K562 (cell line): ENCODE results near the gene NDOR1. TPM values are rescaled to one million over a fixed set of nuclear protein-coding genes. Genes with fewer than 3 reads are reported as not detected.
A peak's percentile ranks its signal among the peaks of the same experiment; 100 is the strongest.

Source experiments
- ATF2 ChIP-seq: sonication (generic); formaldehyde crosslinking; IDR thresholded peaks from 2 replicates; pipeline ENCODE4 v1.8.1; 2022; ENCODE audit warnings: missing genetic modification reagents
- CEBPB ChIP-seq: fragments of 450-650 bp; IDR thresholded peaks from 2 replicates; pipeline ENCODE4 v1.6.1; 2016; ENCODE audit warnings: missing genetic modification characterization, missing compliant biosample characterization
- EHMT2 ChIP-seq: fragments of 450-650 bp; IDR thresholded peaks from 2 replicates; pipeline ENCODE4 v1.6.1; 2018; ENCODE audit warnings: antibody characterized with exemption
- EZH2 ChIP-seq: IDR thresholded peaks from 2 replicates; pipeline ENCODE4 v1.6.1; 2012; ENCODE audit warnings: low read depth, mild to moderate bottlenecking, inconsistent platforms, low read length, borderline replicate concordance
- FOXJ2 ChIP-seq: fragments of 200-800 bp; sonication (Bioruptor generic); IDR thresholded peaks from 2 replicates; pipeline ENCODE4 v1.6.1; 2016; ENCODE audit warnings: missing genetic modification characterization, missing compliant biosample characterization
- HOMEZ ChIP-seq: fragments of 250-450 bp; sonication (Bioruptor Pico); IDR thresholded peaks from 2 replicates; pipeline ENCODE4 v1.4.0; 2020; ENCODE audit warnings: mild to moderate bottlenecking, moderate library complexity
- JUN ChIP-seq, 2 experiments: sonication (generic) in 1 of 2; formaldehyde crosslinking in 1 of 2; IDR thresholded peaks; 2 replicates each; pipeline versions ENCODE4 v1.6.1 to v1.8.0; 2012 to 2022; ENCODE audit warnings: borderline replicate concordance in 2 of 2, mild to moderate bottlenecking in 2 of 2, improper control_type of control experiment in 1 of 2, low read depth in 1 of 2, low read length in 1 of 2, missing genetic modification reagents in 1 of 2
- PBX2 ChIP-seq, 2 experiments: IDR thresholded peaks in 1 of 2; conservative IDR thresholded peaks in 1 of 2; 2 replicates each; pipeline ENCODE4 v1.6.1; 2016; ENCODE audit warnings: low read depth in 2 of 2, mild to moderate bottlenecking in 1 of 2, missing compliant biosample characterization in 1 of 2, missing genetic modification characterization in 1 of 2, moderate library complexity in 1 of 2
- POLR2A ChIP-seq: fragments of 450-650 bp; conservative IDR thresholded peaks from 2 replicates; pipeline ENCODE4 v1.6.1; 2016
- SAP30 ChIP-seq: fragments of 200-600 bp; sonication (generic); IDR thresholded peaks from 2 replicates; pipeline ENCODE4 v1.6.1; 2012; ENCODE audit warnings: borderline replicate concordance, low read depth, mild to moderate bottlenecking, moderate library complexity, low read length, control low read depth, inconsistent platforms; ENCODE audit not compliant: insufficient read depth, poor library complexity, severe bottlenecking
- SRF ChIP-seq, 2 experiments: fragments of 250-450, 450-650 bp in 1 of 2; sonication (Bioruptor Pico) in 1 of 2; sonication (generic) in 1 of 2; formaldehyde crosslinking; IDR thresholded peaks; 2 replicates each; pipeline versions ENCODE4 v1.5.0 to v1.5.1; 2020 to 2022; ENCODE audit warnings: mild to moderate bottlenecking in 1 of 2, missing genetic modification reagents in 1 of 2
- ZFX ChIP-seq: sonication (generic); formaldehyde crosslinking; IDR thresholded peaks from 2 replicates; pipeline ENCODE4 v1.8.0; 2022; ENCODE audit warnings: mild to moderate bottlenecking, missing genetic modification reagents, moderate library complexity
- ZNF174 ChIP-seq: fragments of 250-450 bp; sonication (Bioruptor Pico); IDR thresholded peaks from 2 replicates; pipeline ENCODE4 v1.4.0; 2020; ENCODE audit warnings: mild to moderate bottlenecking
- polyA plus RNA-seq, 8 experiments: library from polyadenylated mRNA; depleted of rRNA in 4 of 8; stranded (reverse) in 5 of 8; unstranded in 3 of 8; fragments of >200 nt; fragmentation: Nextera tagmentation in 2 of 8; fragmentation: Illumina TruSeq in 1 of 8; extraction: Ambion mirVana in 2 of 8; extraction: Trizol in 1 of 8; gene quantifications; 2 replicates each; pipeline versions ENCODE4 v1.2.1 to v1.2.3, GENCODE V29; 2011 to 2014; ENCODE audit warnings: inconsistent platforms in 1 of 8, missing spikeins in 1 of 8
- total RNA-seq, 7 experiments: library from RNA; depleted of rRNA in 6 of 7; stranded (reverse); fragments of >200 nt in 6 of 7; fragmentation: Illumina TruSeq in 2 of 7; extraction: Trizol in 2 of 7; gene quantifications; 2 replicates each; pipeline versions ENCODE4 v1.2.1 to v1.2.3, GENCODE V29; 2011 to 2021; ENCODE audit warnings: low replicate concordance in 1 of 7
- TF ChIP-seq, protein P1 (sequence below): fragments of 450-650 bp; IDR thresholded peaks from 2 replicates; pipeline ENCODE4 v1.6.1; 2017; ENCODE audit warnings: mild to moderate bottlenecking, moderate library complexity
- TF ChIP-seq, protein P2 (sequence below): fragments of 250-450 bp; sonication (Bioruptor Pico); IDR thresholded peaks from 2 replicates; pipeline ENCODE4 v1.4.0; 2020; ENCODE audit warnings: mild to moderate bottlenecking

The NDOR1 gene
- total and polyA plus RNA-seq, 9 of the 15 experiments (the other 6 are each of a cell fraction or from before 2014, with no cell fraction given): 0.06 to 36.9 (median 6.9) TPM

DNA sequence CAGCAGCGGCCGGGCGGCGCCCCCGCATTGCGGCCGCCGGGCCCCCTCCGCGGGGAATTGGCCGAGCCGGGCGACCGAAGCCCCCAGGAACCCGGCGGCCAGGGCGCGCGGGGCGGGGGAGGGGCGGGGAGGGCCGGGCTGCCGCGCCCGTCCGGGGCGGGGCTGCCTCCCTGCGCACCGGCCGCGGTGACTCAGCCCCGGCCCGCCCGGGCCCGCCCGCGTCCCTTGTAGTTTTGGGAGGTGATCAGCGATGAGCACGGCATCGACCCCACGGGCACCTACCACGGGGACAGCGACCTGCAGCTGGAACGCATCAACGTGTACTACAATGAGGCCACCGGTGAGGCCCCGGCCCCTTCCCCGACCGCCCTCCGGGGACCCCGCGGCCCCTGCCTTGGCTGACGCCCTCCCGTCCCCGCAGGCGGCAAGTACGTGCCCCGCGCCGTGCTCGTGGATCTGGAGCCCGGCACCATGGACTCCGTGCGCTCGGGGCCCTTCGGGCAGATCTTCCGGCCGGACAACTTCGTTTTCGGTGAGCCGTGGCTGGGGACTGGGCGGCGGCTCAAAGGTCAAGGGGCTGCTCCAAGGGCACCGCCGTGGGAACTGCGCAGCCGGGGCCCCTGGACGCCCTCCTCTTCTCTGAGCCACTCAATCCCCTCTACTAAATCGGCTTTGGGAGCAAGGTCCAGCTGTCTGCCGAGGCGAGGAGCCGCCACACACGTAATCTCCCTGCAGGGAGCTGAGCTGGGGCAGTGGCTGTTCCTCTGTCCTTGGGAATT, 36.2 kb downstream of the NDOR1 start (continued):
- TF ChIP-seq ATF2 (CRISPR knock-in tag) (no peak), CEBPB (tag) (no peak), JUN (IDR thresholded peaks at IDR 0.05; ENCODE audit: borderline replicate concordance, low read depth, low read length) (peak; percentile 39; the same call in 1 of the 2 replicates), JUN (CRISPR knock-in tag; IDR thresholded peaks at IDR 0.05; ENCODE audit: borderline replicate concordance) (0 out of 2 replicates have a peak, but pooled peaks have one; percentile 66), EHMT2 (no peak), SAP30 (peak; percentile 21), ZFX (CRISPR knock-in tag) (peak; percentile 43; the same call in 1 of the 2 replicates), PBX2 (CRISPR knock-in tag; IDR thresholded peaks at IDR 0.05; ENCODE audit: low read depth) (no peak), PBX2 (tag; conservative IDR thresholded peaks at IDR 0.05; ENCODE audit: low read depth) (no peak), EZH2 (no peak), ZNF174 (CRISPR knock-in tag) (no peak), HOMEZ (CRISPR knock-in tag) (no peak), FOXJ2 (tag) (no peak), SRF (CRISPR knock-in tag; IDR thresholded peaks at IDR 0.05) (no peak), POLR2A (0 out of 2 replicates have a peak, but pooled peaks have one; percentile 46)
- TF ChIP-seq, protein P1, sequence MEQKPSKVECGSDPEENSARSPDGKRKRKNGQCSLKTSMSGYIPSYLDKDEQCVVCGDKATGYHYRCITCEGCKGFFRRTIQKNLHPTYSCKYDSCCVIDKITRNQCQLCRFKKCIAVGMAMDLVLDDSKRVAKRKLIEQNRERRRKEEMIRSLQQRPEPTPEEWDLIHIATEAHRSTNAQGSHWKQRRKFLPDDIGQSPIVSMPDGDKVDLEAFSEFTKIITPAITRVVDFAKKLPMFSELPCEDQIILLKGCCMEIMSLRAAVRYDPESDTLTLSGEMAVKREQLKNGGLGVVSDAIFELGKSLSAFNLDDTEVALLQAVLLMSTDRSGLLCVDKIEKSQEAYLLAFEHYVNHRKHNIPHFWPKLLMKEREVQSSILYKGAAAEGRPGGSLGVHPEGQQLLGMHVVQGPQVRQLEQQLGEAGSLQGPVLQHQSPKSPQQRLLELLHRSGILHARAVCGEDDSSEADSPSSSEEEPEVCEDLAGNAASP: no peak
- TF ChIP-seq, protein P2, sequence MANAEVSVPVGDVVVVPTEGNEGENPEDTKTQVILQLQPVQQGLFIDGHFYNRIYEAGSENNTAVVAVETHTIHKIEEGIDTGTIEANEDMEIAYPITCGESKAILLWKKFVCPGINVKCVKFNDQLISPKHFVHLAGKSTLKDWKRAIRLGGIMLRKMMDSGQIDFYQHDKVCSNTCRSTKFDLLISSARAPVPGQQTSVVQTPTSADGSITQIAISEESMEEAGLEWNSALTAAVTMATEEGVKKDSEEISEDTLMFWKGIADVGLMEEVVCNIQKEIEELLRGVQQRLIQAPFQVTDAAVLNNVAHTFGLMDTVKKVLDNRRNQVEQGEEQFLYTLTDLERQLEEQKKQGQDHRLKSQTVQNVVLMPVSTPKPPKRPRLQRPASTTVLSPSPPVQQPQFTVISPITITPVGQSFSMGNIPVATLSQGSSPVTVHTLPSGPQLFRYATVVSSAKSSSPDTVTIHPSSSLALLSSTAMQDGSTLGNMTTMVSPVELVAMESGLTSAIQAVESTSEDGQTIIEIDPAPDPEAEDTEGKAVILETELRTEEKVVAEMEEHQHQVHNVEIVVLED (CRISPR knock-in tag): no peak
